B cell (primary cell): ENCODE measurements around the gene MAF. TPM values are rescaled to one million over a fixed set of nuclear protein-coding genes. Genes with fewer than 3 reads are reported as not detected.

Experiments used
- ATAC-seq: fragments of 200-7000 bp; cut with Tn5 transposase; one replicate; pipeline ENCODE4 v1.10.0; 2021; ENCODE audit warnings: low read depth, mild to moderate bottlenecking, moderate number of reproducible peaks, moderate library complexity
- CTCF ChIA-PET: fragments of 350-600 bp; sonication (Branson Sonifier 250); formaldehyde crosslinking; loops from one replicate; lab custom pipeline; 2021; ENCODE audit warnings: antibody characterized with exemption, inconsistent platforms; lab: Charles Lee
- POLR2A ChIA-PET: fragments of 350-600 bp; sonication (Branson Sonifier 250); formaldehyde crosslinking; loops from one replicate; lab custom pipeline; 2021; ENCODE audit warnings: antibody characterized with exemption; lab: Charles Lee
- DNase-seq: peaks from one replicate; pipeline ENCODE4 v3.0.0; 2013
- H2AFZ ChIP-seq: 2 replicates; pipeline ENCODE4 v1.6.1; 2012; ENCODE audit warnings: mild to moderate bottlenecking, low read depth, low read length; ENCODE audit not compliant: insufficient read depth, poor library complexity, severe bottlenecking
- H3K27ac ChIP-seq, 2 donors: 1 replicate in 1 of 2; 2 replicates in 1 of 2; pipeline ENCODE4 v1.5.1; 2012 to 2013; ENCODE audit warnings: low read length in 2 of 2, mild to moderate bottlenecking in 2 of 2, moderate library complexity in 1 of 2
- H3K27me3 ChIP-seq, 4 experiments: fragments of 200-600 bp in 1 of 4; sonication (generic) in 1 of 4; replicated peaks in 1 of 4; 1 replicate in 2 of 4; 2 replicates in 2 of 4; pipeline versions ENCODE4 v1.6.1 to v1.7.0; 2013 to 2016; ENCODE audit warnings: low read length in 3 of 4, mild to moderate bottlenecking in 2 of 4, mixed read lengths in 1 of 4, moderate library complexity in 1 of 4; ENCODE audit not compliant: insufficient read depth in 4 of 4, control insufficient read depth in 3 of 4; ENCODE audit errors: control extremely low read depth in 1 of 4
- H3K36me3 ChIP-seq, 2 experiments: replicated peaks in 1 of 2; 1 replicate in 1 of 2; 2 replicates in 1 of 2; pipeline versions ENCODE4 v1.6.1 to v1.7.1; 2013; ENCODE audit warnings: low read length in 1 of 2; ENCODE audit not compliant: insufficient read depth in 2 of 2, control insufficient read depth in 1 of 2; ENCODE audit errors: control extremely low read depth in 1 of 2, extremely low read depth in 1 of 2
- H3K4me1 ChIP-seq, 2 donors: fragments of 200-600 bp in 1 of 2; sonication (generic) in 1 of 2; 1 replicate in 1 of 2; 2 replicates in 1 of 2; pipeline versions ENCODE4 v1.5.1 to v1.6.1; 2013 to 2017; ENCODE audit warnings: low read length in 2 of 2; ENCODE audit not compliant: control insufficient read depth in 2 of 2, insufficient read depth in 2 of 2
- H3K4me2 ChIP-seq: replicated peaks from 2 replicates; pipeline ENCODE3; 2012; ENCODE audit warnings: mild to moderate bottlenecking, low read depth, low read length; ENCODE audit not compliant: poor library complexity, severe bottlenecking
- H3K4me3 ChIP-seq, 5 experiments: fragments of 200-600 bp in 1 of 5; sonication (generic) in 1 of 5; 1 replicate in 3 of 5; 2 replicates in 2 of 5; pipeline versions ENCODE4 v1.5.1 to v1.7.0; 2011 to 2016; ENCODE audit warnings: low read length in 4 of 5, mild to moderate bottlenecking in 4 of 5, low read depth in 2 of 5, control low read depth in 1 of 5, moderate library complexity in 1 of 5; ENCODE audit not compliant: insufficient read depth in 1 of 5; ENCODE audit errors: control extremely low read depth in 1 of 5, extremely low read depth in 1 of 5
- H3K79me2 ChIP-seq: fragments of 200-600 bp; sonication (generic); one replicate; pipeline ENCODE4 v1.6.0; 2016; ENCODE audit warnings: low read length; ENCODE audit not compliant: control insufficient read depth, insufficient read depth
- H3K9ac ChIP-seq: fragments of 200-600 bp; sonication (generic); 2 replicates; pipeline ENCODE4 v1.6.1; 2017; ENCODE audit warnings: mild to moderate bottlenecking, low read length, moderate library complexity
- H3K9me3 ChIP-seq, 3 donors: one replicate each; pipeline versions ENCODE4 v1.6.1 to v1.7.1; 2013; ENCODE audit warnings: low read length in 2 of 3; ENCODE audit not compliant: control insufficient read depth in 2 of 3, insufficient read depth in 1 of 3; ENCODE audit errors: control extremely low read depth in 1 of 3
- H4K20me1 ChIP-seq: 2 replicates; pipeline ENCODE4 v1.6.0; 2012; ENCODE audit warnings: mild to moderate bottlenecking, low read length; ENCODE audit not compliant: insufficient read depth, control insufficient read depth, poor library complexity, severe bottlenecking
- H3K27ac Mint-ChIP-seq: one replicate; pipeline ENCODE4 v1.8.0; 2021; ENCODE audit warnings: mixed read lengths
- H3K27me3 Mint-ChIP-seq: one replicate; pipeline ENCODE4 v1.8.0; 2021; ENCODE audit warnings: mixed read lengths
- H3K4me1 Mint-ChIP-seq: one replicate; pipeline ENCODE4 v1.8.0; 2021; ENCODE audit warnings: mixed read lengths
- H3K4me3 Mint-ChIP-seq: one replicate; pipeline ENCODE4 v1.8.0; 2021; ENCODE audit warnings: mixed read lengths
- H3K9me3 Mint-ChIP-seq: one replicate; pipeline ENCODE4 v1.8.0; 2022; ENCODE audit warnings: mixed read lengths; ENCODE audit not compliant: insufficient read depth
- CTCF ChIP-seq: fragments of 200-600 bp; IDR thresholded peaks from one replicate; pipeline ENCODE4 v1.8.0; 2022; ENCODE audit warnings: antibody characterized with exemption, mild to moderate bottlenecking
- EZH2 ChIP-seq: IDR thresholded peaks from 2 replicates; pipeline ENCODE4 v1.6.1; 2012; ENCODE audit warnings: borderline replicate concordance, low read depth, mild to moderate bottlenecking, moderate library complexity, low read length; ENCODE audit not compliant: insufficient read depth, poor library complexity, severe bottlenecking
- WGBS: methylation state at CpG from one replicate; pipeline ENCODE4 v1.1.5; 2013; ENCODE audit warnings: missing lambda C conversion rate; ENCODE audit not compliant: insufficient coverage; 5-methylcytosine and 5-hydroxymethylcytosine counted together
- intact Hi-C: fragments of 100-400 bp; cut with micrococcal nuclease; formaldehyde crosslinking; loops from one replicate; pipeline ENCODE4 v1.10.0; 2022
- polyA plus RNA-seq: library from polyadenylated mRNA; depleted of rRNA; stranded (reverse); fragments of >200 nt; gene quantifications from 2 replicates; pipeline ENCODE4 v1.2.3, GENCODE V29; 2012
- total RNA-seq, 2 donors: library from RNA; stranded (reverse); fragments of 120-200 nt in 1 of 2; gene quantifications; 1 replicate in 1 of 2; 2 replicates in 1 of 2; pipeline versions ENCODE4 v1.2.3 to v1.2.4, GENCODE V29; 2013 to 2022

MAF gene
- total and polyA plus RNA-seq, 2 donors (not counting 1 experiment from before 2014, with no cell fraction given): 0.30 to 0.49 TPM

GRCh38 chr16:79621027-79621426 is 20.5 kb upstream of the MAF start:
- CTCF ChIA-PET: interaction anchor here (0.9 to 1.8 kb wide), 2 partner anchors 19 kb away, joined by 3 to 6 read pairs; no protein-coding TSS in a partner anchor
- 60% methylated on average over 1 of the region's 1 CpG for WGBS

GRCh38 chr16:79618692-79619050 is 18.1 kb upstream of the MAF start:
- no peak overlapping the region for H3K9ac ChIP-seq
- no peaks in the 10 kb centered on the region for H3K4me1 ChIP-seq
- POLR2A ChIA-PET: no interaction called here
- H3K4me3 ChIP-seq: no peak overlapping the region
- H3K4me2 ChIP-seq: no peak overlapping the region
- no peaks in the 10 kb centered on the region for H3K36me3 ChIP-seq
- peaks cover 8% of the 10 kb centered on the region for H3K27me3 Mint-ChIP-seq
- TF ChIP-seq EZH2 (no peak), CTCF (no peak)
- H3K4me1 Mint-ChIP-seq: no peaks in the 10 kb centered on the region
- ATAC-seq: no peak
- intact Hi-C loops: no loop called here
- CTCF ChIA-PET: no interaction called here
- H4K20me1 ChIP-seq: no peaks in the 10 kb centered on the region
- WGBS: 96% methylated on average over 5 of the region's 7 CpGs
- no peak overlapping the region for H3K4me3 Mint-ChIP-seq
- H3K27me3 ChIP-seq: peaks cover 0 to 7% (median 0%) of the 10 kb centered on the region in 4 experiments
- H3K9me3 Mint-ChIP-seq: no peaks in the 10 kb centered on the region
- no peak overlapping the region for H3K27ac ChIP-seq
- H3K79me2 ChIP-seq: no peaks in the 10 kb centered on the region
- H3K27ac Mint-ChIP-seq: no peak overlapping the region
- no peak for DNase-seq
- no peak overlapping the region for H2AFZ ChIP-seq
- no peaks in the 10 kb centered on the region for H3K9me3 ChIP-seq

More at GRCh38 chr16:79621027-79621426, 20.5 kb upstream of the MAF start:
- DNase-seq: no peak
- no peak overlapping the region for H3K27ac Mint-ChIP-seq
- POLR2A ChIA-PET: no interaction called here
- peaks cover 16% of the 10 kb centered on the region for H3K27me3 Mint-ChIP-seq
- no peaks in the 10 kb centered on the region for H3K9me3 Mint-ChIP-seq
- Histone ChIP-seq H3K79me2 (no peaks in the 10 kb centered on the region), H3K4me3 (no peak overlapping the region), H3K27me3 (peaks cover 0 to 4% (median 2%) of the 10 kb centered on the region in 4 experiments), H2AFZ (no peak overlapping the region), H3K9me3 (no peaks in the 10 kb centered on the region), H3K27ac (no peak overlapping the region), H3K36me3 (no peaks in the 10 kb centered on the region), H4K20me1 (no peaks in the 10 kb centered on the region), H3K4me1 (no peaks in the 10 kb centered on the region), H3K9ac (no peak overlapping the region), H3K4me2 (no peak overlapping the region)
- H3K4me3 Mint-ChIP-seq: no peak overlapping the region
- ATAC-seq: no peak
- intact Hi-C loops: no loop called here
- TF ChIP-seq CTCF: no peak
- H3K4me1 Mint-ChIP-seq: no peaks in the 10 kb centered on the region
